Spleen (tissue), 11 donors: ENCODE data around the gene DDIT4. TPM values are rescaled to one million over a fixed set of nuclear protein-coding genes. Genes with fewer than 3 reads are reported as not detected.
"Not testable (repeated sequence)": the region's sequence is repeated elsewhere in the genome, so short reads cannot be mapped to it uniquely, and the experiment has no call there.

Experiments used
- DNase-seq: peaks from one replicate; pipeline ENCODE4 v3.0.0-alpha.2; 2020
- H3K27ac ChIP-seq, 8 donors: fragments of 200-600 bp; sonication (generic) in 7 of 8; 1 replicate in 4 of 8; 2 replicates in 4 of 8; pipeline versions ENCODE4 v1.5.0 to v1.8.0; 2016 to 2021; ENCODE audit warnings: inconsistent platforms in 4 of 8, mild to moderate bottlenecking in 4 of 8, moderate library complexity in 1 of 8
- H3K27me3 ChIP-seq, 7 donors: fragments of 200-600 bp; sonication (generic) in 6 of 7; replicated peaks in 1 of 7; 1 replicate in 4 of 7; 2 replicates in 3 of 7; pipeline versions ENCODE4 v1.5.0 to v1.8.0; 2016 to 2021; ENCODE audit warnings: inconsistent platforms in 3 of 7, mild to moderate bottlenecking in 1 of 7
- H3K36me3 ChIP-seq, 6 donors: fragments of 200-600 bp; sonication (generic) in 5 of 6; 1 replicate in 4 of 6; 2 replicates in 2 of 6; pipeline versions ENCODE4 v1.5.0 to v1.8.0; 2016 to 2021; ENCODE audit warnings: inconsistent platforms in 2 of 6
- H3K4me1 ChIP-seq, 6 donors: fragments of 200-600 bp; sonication (generic) in 5 of 6; 1 replicate in 3 of 6; 2 replicates in 3 of 6; pipeline versions ENCODE4 v1.5.0 to v1.8.0; 2016 to 2021; ENCODE audit warnings: inconsistent platforms in 3 of 6
- H3K4me3 ChIP-seq, 8 donors: fragments of 200-600 bp; sonication (generic) in 7 of 8; 1 replicate in 4 of 8; 2 replicates in 4 of 8; pipeline versions ENCODE4 v1.5.0 to v1.8.0; 2016 to 2021; ENCODE audit warnings: inconsistent platforms in 4 of 8, mild to moderate bottlenecking in 4 of 8, moderate library complexity in 2 of 8
- H3K9me3 ChIP-seq, 8 donors: fragments of 200-600 bp; sonication (generic) in 7 of 8; 1 replicate in 4 of 8; 2 replicates in 4 of 8; pipeline versions ENCODE4 v1.5.0 to v1.8.0; 2016 to 2021; ENCODE audit warnings: inconsistent platforms in 4 of 8
- POLR2A ChIP-seq, 3 donors: fragments of 450-650 bp; IDR thresholded peaks; one replicate each; pipeline ENCODE4 v1.5.1; 2017; ENCODE audit warnings: antibody characterized with exemption in 3 of 3, mild to moderate bottlenecking in 1 of 3
- POLR2AphosphoS5 ChIP-seq, 3 donors: sonication (generic); formaldehyde crosslinking; IDR thresholded peaks; one replicate each; pipeline ENCODE4 v1.5.1; 2017; ENCODE audit warnings: antibody characterized with exemption in 3 of 3
- WGBS, 5 donors: extraction: QIAGEN DNeasy Blood & Tissue Kit in 3 of 5; methylation state at CpG; one replicate each; pipeline versions ENCODE4 v1.1.5 to v1.1.7; 2013 to 2018; 5-methylcytosine and 5-hydroxymethylcytosine counted together
- intact Hi-C: fragments of 100-400 bp; cut with DNase I; formaldehyde crosslinking; loops from one replicate; pipeline ENCODE4 v1.15.0; 2023; ENCODE audit warnings: low total_unique reads
- polyA plus RNA-seq, 3 donors: library from polyadenylated mRNA; stranded (reverse); fragments of 200-250 nt; gene quantifications; one replicate each; pipeline ENCODE4 v1.2.1, GENCODE V29; 2013
- total RNA-seq, 7 donors: library from RNA; depleted of rRNA in 3 of 7; stranded (reverse); fragments of >200 nt in 3 of 7; fragmentation: NEBNext Ultra II Directional in 4 of 7; extraction: Animal tissue kit (Norgen Biotek cat#: 25700) in 4 of 7; gene quantifications; one replicate each; pipeline versions ENCODE4 v1.1.0 to v1.2.1, GENCODE V29; 2016 to 2021
- TF ChIP-seq, protein P1 (sequence below), 11 experiments: fragments of 200-600 bp in 7 of 11; fragments of 450-650 bp in 4 of 11; sonication (generic) in 4 of 11; IDR thresholded peaks in 8 of 11; conservative IDR thresholded peaks in 3 of 11; 1 replicate in 7 of 11; 2 replicates in 4 of 11; pipeline versions ENCODE4 v1.4.0 to v1.8.0; 2016 to 2021; ENCODE audit warnings: antibody characterized with exemption in 11 of 11, inconsistent platforms in 4 of 11, mild to moderate bottlenecking in 1 of 11
- donor health status: healthy with polysubstance abuse.
- donor health status: DM: no; HTN: no; CAD: no; lungs with moderate emphysema.
- donor health status: DM: no; HTN: no; CAD: no.
- donor health status: Bipolar disorder and iron deficiency.
- donor health status: healthy.
- donor health status: DM: no; HTN: no; CAD: no.
- donor health status: DM: yes; HTN: yes; CAD: no.

The DDIT4 gene
- total and polyA plus RNA-seq, 10 donors, result 99.3 to 308 (median 228) TPM

DNA sequence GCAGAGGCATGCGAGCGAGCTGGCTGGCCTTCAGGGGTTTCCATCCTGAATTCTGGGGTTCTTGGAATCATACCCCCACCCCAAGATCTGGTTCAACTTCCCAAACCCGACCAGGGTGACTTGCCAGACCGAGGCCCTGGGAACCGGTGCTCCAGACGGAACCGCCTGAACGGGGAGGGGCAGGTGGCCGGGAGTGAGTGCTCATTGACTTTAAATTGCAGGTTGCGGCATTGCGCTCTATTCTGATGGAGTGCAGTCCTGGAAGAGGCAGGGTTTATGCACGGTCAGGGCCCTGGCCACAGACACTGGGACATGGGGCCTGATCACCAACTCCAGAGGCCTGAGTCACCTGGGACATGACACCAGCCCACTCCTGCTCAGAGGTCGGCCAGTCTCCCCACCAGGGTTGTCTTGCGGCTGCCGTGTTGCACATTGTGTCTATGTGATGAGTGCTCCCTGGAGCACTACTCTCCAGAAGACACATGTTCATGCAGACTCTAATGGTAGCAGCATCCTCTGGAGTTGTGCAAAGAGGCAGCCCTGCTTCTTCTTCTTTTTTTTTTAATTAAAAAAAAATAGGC lies 5.8 kb upstream of the DDIT4 start:
- Histone ChIP-seq H3K36me3 (no peaks in the 10 kb centered on the region), H3K4me3 (no peak overlapping the region), H3K27ac (no peak overlapping the region), H3K27me3 (no peaks in the 10 kb centered on the region), H3K9me3 (no peaks in the 10 kb centered on the region), H3K4me1 (peaks cover 7 to 58% (median 25%) of the 10 kb centered on the region in 6 donors)
- intact Hi-C loops, result no loop called here
- WGBS, 5 donors, result 87 to 97% (median 95%) methylated on average over 11 to 15 of the region's 15 CpGs
- DNase-seq, result no peak
- TF ChIP-seq POLR2A (IDR thresholded peaks at IDR 0.05), result no peak
- TF ChIP-seq, protein P1, sequence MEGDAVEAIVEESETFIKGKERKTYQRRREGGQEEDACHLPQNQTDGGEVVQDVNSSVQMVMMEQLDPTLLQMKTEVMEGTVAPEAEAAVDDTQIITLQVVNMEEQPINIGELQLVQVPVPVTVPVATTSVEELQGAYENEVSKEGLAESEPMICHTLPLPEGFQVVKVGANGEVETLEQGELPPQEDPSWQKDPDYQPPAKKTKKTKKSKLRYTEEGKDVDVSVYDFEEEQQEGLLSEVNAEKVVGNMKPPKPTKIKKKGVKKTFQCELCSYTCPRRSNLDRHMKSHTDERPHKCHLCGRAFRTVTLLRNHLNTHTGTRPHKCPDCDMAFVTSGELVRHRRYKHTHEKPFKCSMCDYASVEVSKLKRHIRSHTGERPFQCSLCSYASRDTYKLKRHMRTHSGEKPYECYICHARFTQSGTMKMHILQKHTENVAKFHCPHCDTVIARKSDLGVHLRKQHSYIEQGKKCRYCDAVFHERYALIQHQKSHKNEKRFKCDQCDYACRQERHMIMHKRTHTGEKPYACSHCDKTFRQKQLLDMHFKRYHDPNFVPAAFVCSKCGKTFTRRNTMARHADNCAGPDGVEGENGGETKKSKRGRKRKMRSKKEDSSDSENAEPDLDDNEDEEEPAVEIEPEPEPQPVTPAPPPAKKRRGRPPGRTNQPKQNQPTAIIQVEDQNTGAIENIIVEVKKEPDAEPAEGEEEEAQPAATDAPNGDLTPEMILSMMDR (IDR thresholded peaks at IDR 0.05 in 8 of 11, conservative IDR thresholded peaks at IDR 0.05 in 3 of 11), result no peak
- no peak for TF ChIP-seq POLR2AphosphoS5 (IDR thresholded peaks at IDR 0.05)

DNA sequence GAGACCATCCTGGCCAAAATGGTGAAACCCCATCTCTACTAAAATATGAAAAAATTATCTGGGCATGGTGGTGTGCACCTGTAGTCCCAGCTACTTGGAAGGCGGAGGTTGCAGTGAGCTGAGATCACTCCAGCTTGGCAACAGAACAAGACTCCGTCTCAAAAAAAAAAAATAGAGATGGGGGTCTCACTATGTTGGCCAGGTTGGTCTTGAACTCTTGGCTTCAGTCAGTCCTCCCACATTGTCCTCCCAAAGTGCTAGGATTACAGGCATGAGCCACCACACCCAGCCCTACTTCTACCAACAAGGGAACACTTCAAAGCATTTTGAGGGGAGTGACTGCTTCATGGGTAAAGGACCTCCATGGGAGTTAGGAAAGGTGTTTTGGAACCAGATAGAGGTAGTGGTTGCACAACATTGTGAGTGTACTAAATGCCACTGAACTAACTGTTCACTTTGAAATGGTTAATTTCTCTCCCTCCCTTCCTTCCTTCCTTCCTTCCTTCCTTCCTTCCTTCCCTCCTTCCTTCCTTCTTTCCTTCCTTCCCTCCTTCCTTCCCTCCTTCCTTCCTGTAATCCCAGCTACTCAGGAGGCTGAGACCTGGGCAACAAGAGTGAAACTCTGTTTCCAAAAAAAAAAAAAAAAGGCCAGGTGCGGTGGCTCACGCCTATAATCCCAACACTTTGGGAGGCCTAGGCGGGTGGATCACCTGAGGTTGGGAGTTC lies 5.1 kb upstream of the DDIT4 start:
- H3K4me3 ChIP-seq, H3K27me3 ChIP-seq, intact Hi-C loops, H3K27ac ChIP-seq, H3K9me3 ChIP-seq, DNase-seq, H3K36me3 ChIP-seq: not testable (repeated sequence)
- 86 to 98% (median 96%) methylated on average over 5 of the region's 5 CpGs for WGBS, 5 donors
- peaks cover 7 to 53% (median 20%) of the 10 kb centered on the region in 6 donors for H3K4me1 ChIP-seq

DNA sequence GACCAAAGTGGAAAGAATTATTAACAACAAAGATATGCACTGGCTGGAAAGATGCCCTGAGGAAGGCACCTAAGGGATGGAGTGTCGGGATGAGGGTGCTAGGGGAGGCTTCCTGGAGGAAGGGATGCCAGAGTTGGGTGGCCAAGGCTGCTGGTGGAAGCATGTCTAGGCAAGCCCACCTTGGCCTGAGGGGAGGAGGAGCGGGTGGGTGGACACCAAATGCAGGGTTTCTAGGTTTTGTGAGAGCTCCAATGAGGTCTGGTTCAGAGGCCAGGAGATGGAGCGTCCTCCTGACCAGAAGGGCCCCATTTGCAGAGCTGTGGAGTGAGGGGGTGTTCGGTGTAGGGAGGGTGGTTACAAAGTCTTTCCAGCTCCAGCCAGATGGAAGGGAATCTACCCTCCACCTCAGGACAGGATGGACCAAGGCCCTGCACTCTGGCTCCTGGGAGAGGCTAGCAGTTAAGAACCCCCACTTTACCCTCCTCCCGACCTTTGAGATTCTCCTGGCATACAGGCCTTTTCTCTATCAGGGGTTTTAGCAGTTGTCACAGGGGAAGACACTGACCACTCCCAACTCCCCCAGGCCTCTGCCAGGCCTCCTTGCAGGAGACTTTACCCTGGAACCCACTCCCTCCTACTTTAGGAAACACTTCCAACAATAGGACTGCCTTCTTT lies 3.0 kb upstream of the DDIT4 start:
- Histone ChIP-seq H3K4me3 (no peak overlapping the region), H3K4me1 (peaks cover 9 to 48% (median 23%) of the 10 kb centered on the region in 6 donors), H3K36me3 (peaks cover 6 to 17% (median 11%) of the 10 kb centered on the region in 6 donors), H3K9me3 (no peaks in the 10 kb centered on the region), H3K27me3 (no peaks in the 10 kb centered on the region), H3K27ac (peak overlapping the region in 6 of 8 donors; percentile 7 to 97 (median 49))
- intact Hi-C loops, result loop anchor here (10.0 kb wide), 1 partner anchor 56 kb away; the partner anchor contains the start of genes ANAPC16 and ASCC1
- no peak for DNase-seq
- WGBS, 5 donors, result 88 to 97% (median 94%) methylated on average over 5 of the region's 5 CpGs
- TF ChIP-seq POLR2A (IDR thresholded peaks at IDR 0.05) (no peak), POLR2AphosphoS5 (IDR thresholded peaks at IDR 0.05) (no peak)
- TF ChIP-seq, protein P1 (IDR thresholded peaks at IDR 0.05 in 8 of 11, conservative IDR thresholded peaks at IDR 0.05 in 3 of 11), result no peak

DNA sequence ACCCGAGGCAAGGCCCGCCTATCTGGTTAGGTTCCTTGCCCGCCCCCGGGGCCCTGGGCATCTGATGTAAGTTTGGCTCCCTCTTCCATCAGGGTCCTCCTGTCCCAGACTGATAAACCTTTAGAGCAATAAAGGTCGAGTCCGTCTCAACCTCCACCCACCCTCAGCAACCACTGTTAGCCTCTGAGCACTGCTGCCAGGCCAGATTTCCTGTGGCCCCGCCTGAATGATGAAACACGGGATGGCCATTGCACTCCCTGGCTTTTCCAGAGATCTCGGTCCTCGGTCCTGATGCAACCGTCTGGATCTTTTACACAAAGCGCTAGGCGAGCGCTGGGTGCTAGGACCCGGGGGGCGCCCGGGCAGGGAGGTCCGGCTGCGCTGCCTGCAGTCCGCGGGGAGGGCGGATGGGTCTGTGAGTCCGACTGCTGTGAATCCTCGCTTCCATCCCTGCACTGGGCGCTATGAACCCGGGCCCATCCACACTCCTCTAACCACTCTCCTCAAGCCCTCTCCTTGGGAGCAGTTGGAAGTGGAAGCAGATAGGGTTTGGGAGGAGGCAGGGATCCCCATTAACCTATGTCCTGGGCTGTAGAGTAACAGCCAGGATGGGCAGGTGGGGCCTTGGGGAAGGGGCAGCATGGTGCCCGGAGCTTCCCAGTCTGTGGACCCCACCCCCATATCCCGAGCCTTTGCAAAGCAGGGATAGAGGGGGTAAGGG lies 875 bp upstream of the DDIT4 start:
- Histone ChIP-seq H3K4me3 (peak overlapping the region; percentile 82 to 98 (median 93)), H3K9me3 (no peaks in the 10 kb centered on the region), H3K27me3 (no peaks in the 10 kb centered on the region), H3K36me3 (peaks cover 6 to 29% (median 18%) of the 10 kb centered on the region in 6 donors), H3K4me1 (peaks cover 22 to 66% (median 42%) of the 10 kb centered on the region in 6 donors), H3K27ac (peak overlapping the region; percentile 89 to 99 (median 97))
- peak; percentile 96 for DNase-seq
- intact Hi-C loops, result loop anchor here (10.0 kb wide), 1 partner anchor 58 kb away; the partner anchor contains the start of genes ANAPC16 and ASCC1
- 3 to 6% (median 6%) methylated on average over 27 to 28 of the region's 28 CpGs for WGBS, 5 donors
- TF ChIP-seq POLR2AphosphoS5 (IDR thresholded peaks at IDR 0.05) (peak; percentile 51 to 81 (median 78)), POLR2A (IDR thresholded peaks at IDR 0.05) (peak in 2 of 3 donors; percentile 30 to 33)
- TF ChIP-seq, protein P1 (IDR thresholded peaks at IDR 0.05 in 8 of 11, conservative IDR thresholded peaks at IDR 0.05 in 3 of 11), result no peak
